ENCODE results near the gene TDO2.

Gene TDO2

DNA sequence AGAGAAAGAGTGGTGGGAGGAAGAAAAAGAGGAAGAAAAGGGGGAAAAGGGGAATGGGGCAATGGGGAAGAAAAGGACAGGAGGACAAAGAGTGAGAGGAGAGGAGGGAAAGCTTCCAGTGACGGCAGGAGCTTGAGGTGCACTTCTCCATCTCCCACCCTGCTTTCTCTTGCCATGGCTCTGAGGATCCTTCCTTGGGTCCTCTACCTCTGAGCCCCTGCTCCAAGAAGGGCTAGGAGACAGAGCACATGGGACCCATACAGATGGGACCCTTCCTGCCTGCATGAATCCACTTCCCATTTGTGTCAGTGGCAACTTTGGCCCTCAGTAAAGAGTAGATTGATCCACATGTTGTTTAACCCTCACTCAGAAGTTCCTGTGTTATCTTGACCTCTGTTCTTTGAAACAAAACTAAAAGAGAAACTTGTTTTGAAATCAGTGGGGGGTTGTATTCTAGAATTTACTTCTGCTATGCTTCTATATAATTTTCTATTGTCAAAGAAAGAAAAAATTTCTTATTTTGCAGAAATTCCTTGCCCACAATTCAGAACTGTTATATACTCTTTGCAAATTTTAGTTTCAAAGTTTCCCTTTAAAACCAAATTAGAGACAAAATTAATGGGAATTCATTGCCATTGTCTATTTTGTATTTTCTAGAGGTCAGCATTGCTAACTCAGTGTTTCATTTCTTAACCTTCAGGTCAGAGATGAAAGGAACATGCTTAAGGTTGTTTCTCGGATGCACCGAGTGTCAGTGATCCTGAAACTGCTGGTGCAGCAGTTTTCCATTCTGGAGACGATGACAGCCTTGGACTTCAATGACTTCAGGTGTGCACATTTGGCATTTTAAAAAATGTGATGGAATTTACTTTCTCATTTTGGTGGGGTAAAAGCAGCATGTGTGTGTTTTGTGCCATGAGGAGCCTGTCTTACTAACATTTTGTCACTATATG, 5.0 kb downstream of the TDO2 start:
- H3K27ac ChIP-seq: no peak overlapping the region
- H3K27me3 ChIP-seq (ENCODE audit: insufficient read depth, low read depth, severe bottlenecking): no peaks in the 10 kb centered on the region
- no peaks in the 10 kb centered on the region for H3K9me3 ChIP-seq (ENCODE audit: severe bottlenecking)
- TF ChIP-seq, protein P1, sequence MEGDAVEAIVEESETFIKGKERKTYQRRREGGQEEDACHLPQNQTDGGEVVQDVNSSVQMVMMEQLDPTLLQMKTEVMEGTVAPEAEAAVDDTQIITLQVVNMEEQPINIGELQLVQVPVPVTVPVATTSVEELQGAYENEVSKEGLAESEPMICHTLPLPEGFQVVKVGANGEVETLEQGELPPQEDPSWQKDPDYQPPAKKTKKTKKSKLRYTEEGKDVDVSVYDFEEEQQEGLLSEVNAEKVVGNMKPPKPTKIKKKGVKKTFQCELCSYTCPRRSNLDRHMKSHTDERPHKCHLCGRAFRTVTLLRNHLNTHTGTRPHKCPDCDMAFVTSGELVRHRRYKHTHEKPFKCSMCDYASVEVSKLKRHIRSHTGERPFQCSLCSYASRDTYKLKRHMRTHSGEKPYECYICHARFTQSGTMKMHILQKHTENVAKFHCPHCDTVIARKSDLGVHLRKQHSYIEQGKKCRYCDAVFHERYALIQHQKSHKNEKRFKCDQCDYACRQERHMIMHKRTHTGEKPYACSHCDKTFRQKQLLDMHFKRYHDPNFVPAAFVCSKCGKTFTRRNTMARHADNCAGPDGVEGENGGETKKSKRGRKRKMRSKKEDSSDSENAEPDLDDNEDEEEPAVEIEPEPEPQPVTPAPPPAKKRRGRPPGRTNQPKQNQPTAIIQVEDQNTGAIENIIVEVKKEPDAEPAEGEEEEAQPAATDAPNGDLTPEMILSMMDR (IDR thresholded peaks at IDR 0.05; ENCODE audit: low read depth, low read length): no peak
- DNase-seq: no peak
- no peaks in the 10 kb centered on the region for H3K36me3 ChIP-seq
- H3K4me3 ChIP-seq (ENCODE audit: low read depth, low read length): no peak overlapping the region

DNA sequence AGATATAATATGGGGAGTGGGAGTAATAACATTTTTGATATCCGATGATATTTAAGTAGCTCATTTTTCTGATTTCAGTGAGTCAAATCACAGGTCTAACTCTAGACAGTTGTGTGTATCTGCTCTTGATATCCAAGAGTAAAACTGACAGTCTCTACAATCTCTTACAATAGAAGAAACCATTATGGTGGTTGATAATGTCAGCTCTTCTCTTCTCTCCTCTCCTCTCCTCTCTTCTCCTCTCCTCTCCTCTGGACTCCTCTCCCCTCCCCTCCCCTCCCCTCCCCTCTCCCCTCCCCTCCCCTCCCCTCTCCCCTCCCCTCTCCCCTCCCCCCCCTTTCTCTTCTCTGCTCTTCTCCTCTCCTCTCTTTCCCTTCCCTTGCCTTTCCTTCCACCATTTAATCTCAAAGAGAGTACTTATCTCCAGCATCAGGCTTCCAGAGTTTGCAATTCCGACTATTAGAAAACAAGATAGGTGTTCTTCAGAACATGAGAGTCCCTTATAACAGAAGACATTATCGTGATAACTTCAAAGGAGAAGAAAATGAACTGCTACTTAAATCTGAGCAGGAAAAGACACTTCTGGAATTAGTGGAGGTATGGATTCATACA, 6.2 kb downstream of the TDO2 start:
- DNase-seq: no peak
- Histone ChIP-seq H3K27me3 (ENCODE audit: insufficient read depth, low read depth, severe bottlenecking) (no peaks in the 10 kb centered on the region), H3K4me3 (ENCODE audit: low read depth, low read length) (no peak overlapping the region), H3K9me3 (ENCODE audit: severe bottlenecking) (no peaks in the 10 kb centered on the region), H3K27ac (no peak overlapping the region), H3K36me3 (no peaks in the 10 kb centered on the region)
- TF ChIP-seq, protein P1 (IDR thresholded peaks at IDR 0.05; ENCODE audit: low read depth, low read length): no peak

- TF ChIP-seq, protein P1 (IDR thresholded peaks at IDR 0.05; ENCODE audit: low read depth, low read length): no peak
- Histone ChIP-seq H3K36me3 (no peaks in the 10 kb centered on the region), H3K4me3 (ENCODE audit: low read depth, low read length) (no peak overlapping the region), H3K27ac (no peak overlapping the region), H3K27me3 (ENCODE audit: insufficient read depth, low read depth, severe bottlenecking) (no peaks in the 10 kb centered on the region), H3K9me3 (ENCODE audit: severe bottlenecking) (no peaks in the 10 kb centered on the region)
- no peak for DNase-seq
Measured at GRCh38 chr4:155911905-155912304, 8.4 kb downstream of the TDO2 start.

GRCh38 chr4:155914782-155915181, 11.3 kb downstream of the TDO2 start:
- no peak for DNase-seq
- Histone ChIP-seq H3K27ac (no peak overlapping the region), H3K27me3 (ENCODE audit: insufficient read depth, low read depth, severe bottlenecking) (no peaks in the 10 kb centered on the region), H3K9me3 (ENCODE audit: severe bottlenecking) (no peaks in the 10 kb centered on the region), H3K36me3 (no peaks in the 10 kb centered on the region), H3K4me3 (ENCODE audit: low read depth, low read length) (no peak overlapping the region)
- TF ChIP-seq, protein P1 (IDR thresholded peaks at IDR 0.05; ENCODE audit: low read depth, low read length): no peak

GRCh38 chr4:155921597-155921996, 18.1 kb downstream of the TDO2 start:
- Histone ChIP-seq H3K9me3 (ENCODE audit: severe bottlenecking) (no peaks in the 10 kb centered on the region), H3K27ac (no peak overlapping the region), H3K27me3 (ENCODE audit: insufficient read depth, low read depth, severe bottlenecking) (no peaks in the 10 kb centered on the region), H3K36me3 (no peaks in the 10 kb centered on the region), H3K4me3 (ENCODE audit: low read depth, low read length) (no peak overlapping the region)
- TF ChIP-seq, protein P1 (IDR thresholded peaks at IDR 0.05; ENCODE audit: low read depth, low read length): no peak
- DNase-seq: no peak

Data from WERI-Rb-1 (cell line).